ENCODE data around the gene MICAL2. TPM values are rescaled to one million over a fixed set of nuclear protein-coding genes. Genes with fewer than 3 reads are reported as not detected.
A peak's percentile ranks its signal among the peaks of the same experiment; 100 is the strongest.

The MICAL2 gene
- total RNA-seq, 2 donors from 2014 or later = 194 TPM

GRCh38 chr11:12179019-12179418 is 68.6 kb downstream of the MICAL2 start:
- Histone ChIP-seq H3K27me3 (no peaks in the 10 kb centered on the region), H3K36me3 (no peaks in the 10 kb centered on the region), H3K4me3 (no peak overlapping the region), H3K27ac (peak overlapping the region; percentile 34), H3K9ac (ENCODE audit: low read depth in 2 of 2, low read length in 2 of 2) (peak overlapping the region in 1 of 2 donors; percentile 72), H3K9me3 (no peaks in the 10 kb centered on the region), H3K4me1 (peaks cover 5% of the 10 kb centered on the region)
- intact Hi-C loops (cut with DNase I) = no loop called here
- DNase-seq = peak; percentile 80
- TF ChIP-seq CTCF (IDR thresholded peaks at IDR 0.05) = no peak

GRCh38 chr11:12179531-12179930 is 69.1 kb downstream of the MICAL2 start:
- intact Hi-C loops (cut with DNase I) = no loop called here
- Histone ChIP-seq H3K9ac (ENCODE audit: low read depth in 2 of 2, low read length in 2 of 2) (peak overlapping the region in 1 of 2 donors; percentile 72), H3K36me3 (no peaks in the 10 kb centered on the region), H3K27me3 (no peaks in the 10 kb centered on the region), H3K4me1 (peaks cover 5% of the 10 kb centered on the region), H3K9me3 (no peaks in the 10 kb centered on the region), H3K4me3 (no peak overlapping the region), H3K27ac (peak overlapping the region; percentile 34)
- no peak for DNase-seq
- no peak for TF ChIP-seq CTCF (IDR thresholded peaks at IDR 0.05)

- intact Hi-C loops (cut with DNase I) = no loop called here
- peaks cover 5% of the 10 kb centered on the region for H3K4me1 ChIP-seq
- TF ChIP-seq CTCF (IDR thresholded peaks at IDR 0.05) = no peak
Observed at GRCh38 chr11:12180257-12181205, 70.1 kb downstream of the MICAL2 start.

GRCh38 chr11:12182302-12182675 is 71.9 kb downstream of the MICAL2 start:
- TF ChIP-seq CTCF (IDR thresholded peaks at IDR 0.05) = no peak
- no peaks in the 10 kb centered on the region for H3K36me3 ChIP-seq
- no peaks in the 10 kb centered on the region for H3K27me3 ChIP-seq
- no peaks in the 10 kb centered on the region for H3K9me3 ChIP-seq
- H3K4me3 ChIP-seq = no peak overlapping the region
- intact Hi-C loops (cut with DNase I) = no loop called here
- DNase-seq = no peak
- H3K9ac ChIP-seq (ENCODE audit: low read depth in 2 of 2, low read length in 2 of 2) = no peak overlapping the region
- peaks cover 5% of the 10 kb centered on the region for H3K4me1 ChIP-seq
- no peak overlapping the region for H3K27ac ChIP-seq

More at GRCh38 chr11:12180257-12181205, 70.1 kb downstream of the MICAL2 start:
- no peak for DNase-seq
- Histone ChIP-seq H3K27me3 (no peaks in the 10 kb centered on the region), H3K27ac (no peak overlapping the region), H3K4me3 (no peak overlapping the region), H3K9me3 (no peaks in the 10 kb centered on the region), H3K9ac (ENCODE audit: low read depth in 2 of 2, low read length in 2 of 2) (no peak overlapping the region), H3K36me3 (no peaks in the 10 kb centered on the region)

- no peak for TF ChIP-seq CTCF (IDR thresholded peaks at IDR 0.05)
- no peak for DNase-seq
- H3K36me3 ChIP-seq = no peaks in the 10 kb centered on the region
- H3K9me3 ChIP-seq = no peaks in the 10 kb centered on the region
- intact Hi-C loops (cut with DNase I) = no loop called here
- no peaks in the 10 kb centered on the region for H3K27me3 ChIP-seq
- H3K4me1 ChIP-seq = peaks cover 5% of the 10 kb centered on the region
- H3K27ac ChIP-seq = no peak overlapping the region
- no peak overlapping the region for H3K4me3 ChIP-seq
- H3K9ac ChIP-seq (ENCODE audit: low read depth in 2 of 2, low read length in 2 of 2) = no peak overlapping the region
Observed at GRCh38 chr11:12182676-12183541, 72.5 kb downstream of the MICAL2 start.
